Tibial nerve (tissue), 4 donors: Measurements from ENCODE around the gene EEPD1.

Experiments
- EP300 ChIP-seq, 2 donors: sonication (generic); formaldehyde crosslinking; IDR thresholded peaks; one replicate each; pipeline ENCODE4 v1.6.1; 2017; ENCODE audit warnings: antibody characterized with exemption in 2 of 2, mild to moderate bottlenecking in 1 of 2
- POLR2A ChIP-seq, 2 donors: fragments of 450-650 bp; IDR thresholded peaks; one replicate each; pipeline ENCODE4 v1.6.1; 2017; ENCODE audit warnings: antibody characterized with exemption in 2 of 2, mild to moderate bottlenecking in 2 of 2, moderate library complexity in 2 of 2
- TF ChIP-seq, protein P1 (sequence below), 5 experiments: fragments of 200-600 bp in 3 of 5; fragments of 450-650 bp in 2 of 5; sonication (generic) in 3 of 5; IDR thresholded peaks; one replicate each; pipeline ENCODE4 v1.5.1; 2016 to 2019; ENCODE audit warnings: antibody characterized with exemption in 5 of 5, mild to moderate bottlenecking in 3 of 5, moderate library complexity in 2 of 5

DNA sequence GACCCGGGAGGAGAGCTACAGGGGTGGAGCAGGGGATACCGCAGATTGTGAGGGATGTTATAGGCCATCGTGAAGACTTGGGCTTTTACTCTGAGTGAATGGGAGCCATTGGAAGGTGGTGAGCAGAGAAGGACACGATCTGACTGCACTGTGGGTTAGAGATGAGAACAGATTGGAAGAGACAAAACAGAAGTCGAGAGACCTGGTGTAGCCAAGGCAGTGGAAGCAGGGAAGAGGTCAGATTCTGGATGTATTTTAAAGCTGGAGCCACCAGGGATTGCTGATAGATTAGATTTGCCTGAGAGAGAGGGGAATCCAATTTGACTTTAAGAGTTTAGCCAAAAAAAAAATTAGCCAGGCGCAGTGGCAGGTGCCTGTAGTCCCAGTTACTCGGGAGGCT is 21.6 kb upstream of the EEPD1 start:
- TF ChIP-seq EP300 (IDR thresholded peaks at IDR 0.05) (no peak), POLR2A (IDR thresholded peaks at IDR 0.05) (no peak)
- TF ChIP-seq, protein P1, sequence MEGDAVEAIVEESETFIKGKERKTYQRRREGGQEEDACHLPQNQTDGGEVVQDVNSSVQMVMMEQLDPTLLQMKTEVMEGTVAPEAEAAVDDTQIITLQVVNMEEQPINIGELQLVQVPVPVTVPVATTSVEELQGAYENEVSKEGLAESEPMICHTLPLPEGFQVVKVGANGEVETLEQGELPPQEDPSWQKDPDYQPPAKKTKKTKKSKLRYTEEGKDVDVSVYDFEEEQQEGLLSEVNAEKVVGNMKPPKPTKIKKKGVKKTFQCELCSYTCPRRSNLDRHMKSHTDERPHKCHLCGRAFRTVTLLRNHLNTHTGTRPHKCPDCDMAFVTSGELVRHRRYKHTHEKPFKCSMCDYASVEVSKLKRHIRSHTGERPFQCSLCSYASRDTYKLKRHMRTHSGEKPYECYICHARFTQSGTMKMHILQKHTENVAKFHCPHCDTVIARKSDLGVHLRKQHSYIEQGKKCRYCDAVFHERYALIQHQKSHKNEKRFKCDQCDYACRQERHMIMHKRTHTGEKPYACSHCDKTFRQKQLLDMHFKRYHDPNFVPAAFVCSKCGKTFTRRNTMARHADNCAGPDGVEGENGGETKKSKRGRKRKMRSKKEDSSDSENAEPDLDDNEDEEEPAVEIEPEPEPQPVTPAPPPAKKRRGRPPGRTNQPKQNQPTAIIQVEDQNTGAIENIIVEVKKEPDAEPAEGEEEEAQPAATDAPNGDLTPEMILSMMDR (IDR thresholded peaks at IDR 0.05): no peak
